ENCODE measurements around the gene WNT5B. TPM values are rescaled to one million over a fixed set of nuclear protein-coding genes. Genes with fewer than 3 reads are reported as not detected.

WNT5B gene
- total and polyA plus RNA-seq, 2 of the 8 experiments (the other 6 are each of a cell fraction or from before 2014, with no cell fraction given) = 0.91 to 1.2 TPM

DNA sequence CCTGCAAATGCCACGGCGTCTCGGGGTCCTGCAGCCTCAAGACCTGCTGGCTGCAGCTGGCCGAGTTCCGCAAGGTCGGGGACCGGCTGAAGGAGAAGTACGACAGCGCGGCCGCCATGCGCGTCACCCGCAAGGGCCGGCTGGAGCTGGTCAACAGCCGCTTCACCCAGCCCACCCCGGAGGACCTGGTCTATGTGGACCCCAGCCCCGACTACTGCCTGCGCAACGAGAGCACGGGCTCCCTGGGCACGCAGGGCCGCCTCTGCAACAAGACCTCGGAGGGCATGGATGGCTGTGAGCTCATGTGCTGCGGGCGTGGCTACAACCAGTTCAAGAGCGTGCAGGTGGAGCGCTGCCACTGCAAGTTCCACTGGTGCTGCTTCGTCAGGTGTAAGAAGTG lies 16.8 kb downstream of the WNT5B start:
- Histone ChIP-seq H3K4me1 (replicated peaks in 1 of 4; ENCODE audit: control insufficient read depth in 3 of 4, insufficient read depth in 4 of 4, low read length in 3 of 4) (peaks cover 0 to 3% (median 0%) of the 10 kb centered on the region in 4 experiments; a peak in 2 of 7 replicates), H3K14ac (ENCODE audit: insufficient read length) (no peak overlapping the region), H2AFZ (ENCODE audit: low read length) (no peak overlapping the region; the same call in 1 of the 2 replicates), H3K4ac (replicated peaks; ENCODE audit: insufficient read length, low read depth, low read length) (no peak overlapping the region), H3K79me1 (ENCODE audit: low read depth, low read length) (no peaks in the 10 kb centered on the region), H3K27me3 (replicated peaks in 1 of 4; ENCODE audit: control insufficient read depth in 3 of 4, extremely low read depth in 1 of 4, insufficient read depth in 3 of 4, low read length in 3 of 4) (no peaks in the 10 kb centered on the region; a peak in 1 of 7 replicates), H4K5ac (ENCODE audit: insufficient read length, low read depth, low read length) (no peak overlapping the region), H3K9ac (replicated peaks in 1 of 4; ENCODE audit: extremely low read depth in 1 of 4, low read depth in 3 of 4, low read length in 3 of 4) (no peak overlapping the region), H4K20me1 (replicated peaks in 1 of 2; ENCODE audit: control insufficient read depth in 1 of 2, insufficient read depth in 2 of 2, low read length in 2 of 2) (no peaks in the 10 kb centered on the region), H2BK12ac (ENCODE audit: low read depth, low read length) (no peak overlapping the region), H3K27ac (ENCODE audit: low read depth, low read length) (no peak overlapping the region), H4K8ac (ENCODE audit: extremely low read depth, insufficient read depth, low read length) (no peak overlapping the region), H4K91ac (replicated peaks; ENCODE audit: insufficient read length, low read length) (no peak overlapping the region), H2BK15ac (ENCODE audit: low read length) (no peak overlapping the region), H3K18ac (ENCODE audit: extremely low read depth, low read length) (no peak overlapping the region), H2BK5ac (ENCODE audit: low read depth, low read length) (no peak overlapping the region), H3K56ac (replicated peaks; ENCODE audit: insufficient read length, low read depth, low read length) (no peak overlapping the region), H3K79me2 (ENCODE audit: control insufficient read depth in 1 of 2, insufficient read depth in 2 of 2, low read length in 2 of 2) (no peaks in the 10 kb centered on the region), H3K36me3 (ENCODE audit: control insufficient read depth in 2 of 4, insufficient read depth in 4 of 4, low read length in 3 of 4) (no peaks in the 10 kb centered on the region), H3K4me2 (ENCODE audit: insufficient read depth in 1 of 2, low read depth in 2 of 2, low read length in 2 of 2) (no peak overlapping the region), H2AK5ac (ENCODE audit: low read depth, low read length) (no peak overlapping the region), H3K23me2 (ENCODE audit: low read depth, low read length) (peaks cover 2% of the 10 kb centered on the region; the same call in 1 of the 2 replicates), H3K9me3 (ENCODE audit: insufficient read depth in 2 of 2, low read depth in 1 of 2, low read length in 1 of 2) (no peaks in the 10 kb centered on the region), H2BK20ac (ENCODE audit: low read length) (no peak overlapping the region), H2BK120ac (replicated peaks; ENCODE audit: low read depth, low read length) (no peak overlapping the region), H3K23ac (ENCODE audit: insufficient read length) (no peak overlapping the region), H3K4me3 (ENCODE audit: extremely low read depth in 1 of 4, insufficient read depth in 2 of 4, low read depth in 3 of 4, low read length in 4 of 4) (no peak overlapping the region)
- FAIRE-seq = no peak
- POLR2A ChIA-PET (ENCODE audit: partially characterized antibody) = interaction anchor here (0.6 kb wide), 1 partner anchor 29 kb away, joined by 3 read pairs; no protein-coding TSS in a partner anchor
- DNase-seq (ENCODE audit: low read depth in 1 of 2, low spot score in 2 of 2) = no peak
- CTCF ChIA-PET (ENCODE audit: partially characterized antibody) = interaction anchor here (1.0 to 18.8 kb wide), 5 partner anchors 12 to 294 kb away, joined by 3 to 265 read pairs (median 16); partner anchors contain the start of gene WNT5B
- WGBS, 2 experiments (ENCODE audit: extremely low coverage in 1 of 2, insufficient coverage in 1 of 2, insufficient read length in 1 of 2, insufficient replicate concordance in 2 of 2, low coverage in 1 of 2, low lambda C conversion rate in 2 of 2, missing lambda C conversion rate in 1 of 2) = 97% methylated on average over 29 of the region's 29 CpGs; no CpG with 5 or more reads in 1 of the 2 experiments
- TF ChIP-seq EGR1 (IDR thresholded peaks at IDR 0.05; ENCODE audit: borderline replicate concordance, low read depth, low read length) (no peak), TAF1 (IDR thresholded peaks at IDR 0.05; ENCODE audit: low read depth, low read length) (no peak), BACH1 (IDR thresholded peaks at IDR 0.05; ENCODE audit: low read length) (no peak), CREB1 (IDR thresholded peaks at IDR 0.05) (no peak), GABPA (IDR thresholded peaks at IDR 0.05; ENCODE audit: borderline replicate concordance, insufficient read depth, low read length) (no peak), POLR2AphosphoS5 (IDR thresholded peaks at IDR 0.05; ENCODE audit: low read depth, low read length) (no peak), HDAC2 (IDR thresholded peaks at IDR 0.05; ENCODE audit: borderline replicate concordance in 1 of 2, low read depth in 2 of 2, low read length in 2 of 2) (no peak), NANOG (IDR thresholded peaks at IDR 0.05; ENCODE audit: insufficient read depth, low read depth, low read length, poor library complexity, severe bottlenecking) (no peak)

Data from H1 (cell line).